Measurements from ENCODE around the gene ADGRB3. TPM values are rescaled to one million over a fixed set of nuclear protein-coding genes. Genes with fewer than 3 reads are reported as not detected.

The ADGRB3 gene
- total and polyA plus RNA-seq, 4 donors = 0.47 to 24.6 (median 1.9) TPM

DNA sequence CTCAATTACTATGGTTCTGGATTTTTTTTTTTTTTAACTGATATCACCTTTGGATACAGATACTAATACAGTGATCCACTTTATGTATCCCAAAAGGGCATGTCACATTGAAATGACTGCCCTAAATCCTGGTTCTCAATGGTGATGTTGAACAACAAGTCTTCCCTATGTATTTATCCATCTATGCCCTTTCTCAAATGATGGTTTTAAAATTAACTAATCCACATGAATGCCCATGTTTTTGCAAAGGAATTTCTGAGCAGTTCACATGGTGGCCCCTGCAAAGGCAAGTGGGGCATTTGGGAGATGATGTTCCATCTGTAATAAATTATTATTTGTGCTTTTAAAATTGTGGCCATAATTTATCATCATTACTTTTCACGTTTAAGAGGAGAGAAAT is 2.7 kb downstream of the ADGRB3 start:
- Histone ChIP-seq H3K9ac (ENCODE audit: insufficient read depth in 1 of 2, low read length in 2 of 2) (no peak overlapping the region), H3K9me3 (ENCODE audit: control insufficient read depth in 4 of 4, insufficient read depth in 3 of 4, low read length in 3 of 4) (no peaks in the 10 kb centered on the region), H3K36me3 (ENCODE audit: control insufficient read depth in 4 of 4, insufficient read depth in 4 of 4, low read length in 4 of 4) (peaks cover 0 to 3% (median 0%) of the 10 kb centered on the region in 4 donors), H3K4me1 (ENCODE audit: control insufficient read depth in 5 of 5, insufficient read depth in 5 of 5, low read length in 5 of 5) (peaks cover 0 to 43% (median 0%) of the 10 kb centered on the region in 5 donors), H3K4me3 (no peak overlapping the region), H3K27me3 (ENCODE audit: control insufficient read depth in 3 of 3, insufficient read depth in 3 of 3, low read length in 2 of 3) (peaks cover 0 to 3% (median 0%) of the 10 kb centered on the region in 3 donors), H3K27ac (ENCODE audit: low read depth in 1 of 2, low read length in 1 of 2) (no peak overlapping the region)
- 2 to 4% methylated on average over 1 of the region's 1 CpG for WGBS, 2 donors
- no peak for TF ChIP-seq CTCF (IDR thresholded peaks at IDR 0.05; ENCODE audit: control extremely low read depth, extremely low read depth)
- ATAC-seq (ENCODE audit: insufficient read depth, low FRiP score) (no peak), DNase-seq (no peak)

GRCh38 chr6:68638230-68638900 is 3.3 kb downstream of the ADGRB3 start:
- Histone ChIP-seq H3K36me3 (ENCODE audit: control insufficient read depth in 4 of 4, insufficient read depth in 4 of 4, low read length in 4 of 4) (peaks cover 0 to 3% (median 0%) of the 10 kb centered on the region in 4 donors), H3K9ac (ENCODE audit: insufficient read depth in 1 of 2, low read length in 2 of 2) (no peak overlapping the region), H3K4me1 (ENCODE audit: control insufficient read depth in 5 of 5, insufficient read depth in 5 of 5, low read length in 5 of 5) (peaks cover 0 to 43% (median 0%) of the 10 kb centered on the region in 5 donors), H3K27me3 (ENCODE audit: control insufficient read depth in 3 of 3, insufficient read depth in 3 of 3, low read length in 2 of 3) (peaks cover 0 to 3% (median 0%) of the 10 kb centered on the region in 3 donors), H3K4me3 (no peak overlapping the region), H3K27ac (ENCODE audit: low read depth in 1 of 2, low read length in 1 of 2) (no peak overlapping the region), H3K9me3 (ENCODE audit: control insufficient read depth in 4 of 4, insufficient read depth in 3 of 4, low read length in 3 of 4) (no peaks in the 10 kb centered on the region)
- ATAC-seq (ENCODE audit: insufficient read depth, low FRiP score) (no peak), DNase-seq (peak; percentile 53 to 85 (median 77))
- 30 to 32% methylated on average over 11 of the region's 11 CpGs for WGBS, 2 donors
- TF ChIP-seq CTCF (IDR thresholded peaks at IDR 0.05; ENCODE audit: control extremely low read depth, extremely low read depth) = no peak

DNA sequence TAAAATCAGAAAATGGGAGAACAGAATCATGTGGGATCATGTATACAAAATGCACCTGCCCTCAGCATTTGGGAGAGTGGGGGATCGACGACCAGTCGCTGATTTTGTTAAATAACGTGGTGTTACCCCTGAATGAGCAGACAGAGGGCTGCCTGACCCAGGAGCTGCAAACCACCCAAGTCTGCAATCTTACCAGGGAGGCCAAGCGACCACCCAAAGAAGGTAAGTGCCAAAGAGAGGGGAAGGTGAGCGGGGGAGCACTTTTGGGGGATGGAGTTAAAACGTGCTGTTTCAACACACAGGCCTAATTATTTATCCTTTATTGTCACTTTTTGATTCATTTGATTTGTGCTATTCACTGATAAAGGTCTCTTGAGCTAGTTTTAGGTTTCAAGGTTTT is 4.1 kb downstream of the ADGRB3 start:
- Histone ChIP-seq H3K9me3 (ENCODE audit: control insufficient read depth in 4 of 4, insufficient read depth in 3 of 4, low read length in 3 of 4) (no peaks in the 10 kb centered on the region), H3K27me3 (ENCODE audit: control insufficient read depth in 3 of 3, insufficient read depth in 3 of 3, low read length in 2 of 3) (no peaks in the 10 kb centered on the region), H3K4me3 (no peak overlapping the region), H3K4me1 (ENCODE audit: control insufficient read depth in 5 of 5, insufficient read depth in 5 of 5, low read length in 5 of 5) (peaks cover 0 to 48% (median 0%) of the 10 kb centered on the region in 5 donors), H3K36me3 (ENCODE audit: control insufficient read depth in 4 of 4, insufficient read depth in 4 of 4, low read length in 4 of 4) (peaks cover 0 to 3% (median 0%) of the 10 kb centered on the region in 4 donors), H3K9ac (ENCODE audit: insufficient read depth in 1 of 2, low read length in 2 of 2) (no peak overlapping the region), H3K27ac (ENCODE audit: low read depth in 1 of 2, low read length in 1 of 2) (no peak overlapping the region)
- DNase-seq (no peak), ATAC-seq (ENCODE audit: insufficient read depth, low FRiP score) (no peak)
- 65 to 75% methylated on average over 7 of the region's 7 CpGs for WGBS, 2 donors
- no peak for TF ChIP-seq CTCF (IDR thresholded peaks at IDR 0.05; ENCODE audit: control extremely low read depth, extremely low read depth)
